ENCODE results near the gene NDUFS1.
"Not testable (repeated sequence)": the region's sequence is repeated elsewhere in the genome, so short reads cannot be mapped to it uniquely, and the experiment has no call there.

NDUFS1 gene

GRCh38 chr2:206105038-206105437 lies 54.2 kb downstream of the NDUFS1 start:
- DNase-seq = no peak

DNA sequence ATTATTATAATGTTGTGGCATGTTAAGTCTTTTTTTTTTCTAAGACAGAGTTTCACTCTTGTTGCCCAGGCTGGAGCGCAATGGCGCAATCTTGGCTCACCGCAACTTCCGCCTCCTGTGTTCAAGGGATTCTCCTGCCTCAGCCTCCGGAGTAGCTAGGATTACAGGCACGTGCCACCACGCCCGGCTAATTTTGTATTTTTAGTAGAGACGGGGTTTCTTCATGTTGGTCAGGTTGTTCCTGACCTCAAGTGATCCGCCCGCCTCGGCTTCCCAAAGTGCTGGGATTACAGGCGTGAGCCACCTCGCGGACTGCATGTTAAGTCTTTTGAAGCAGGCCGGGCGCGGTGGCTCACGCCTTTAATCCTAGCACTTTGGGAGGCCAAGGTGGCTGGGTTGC lies 60.4 kb downstream of the NDUFS1 start:
- not testable (repeated sequence) for DNase-seq

GRCh38 chr2:206098471-206098870 lies 60.8 kb downstream of the NDUFS1 start:
- no peak for DNase-seq

GRCh38 chr2:206096876-206097275 lies 62.4 kb downstream of the NDUFS1 start:
- DNase-seq = no peak

DNA sequence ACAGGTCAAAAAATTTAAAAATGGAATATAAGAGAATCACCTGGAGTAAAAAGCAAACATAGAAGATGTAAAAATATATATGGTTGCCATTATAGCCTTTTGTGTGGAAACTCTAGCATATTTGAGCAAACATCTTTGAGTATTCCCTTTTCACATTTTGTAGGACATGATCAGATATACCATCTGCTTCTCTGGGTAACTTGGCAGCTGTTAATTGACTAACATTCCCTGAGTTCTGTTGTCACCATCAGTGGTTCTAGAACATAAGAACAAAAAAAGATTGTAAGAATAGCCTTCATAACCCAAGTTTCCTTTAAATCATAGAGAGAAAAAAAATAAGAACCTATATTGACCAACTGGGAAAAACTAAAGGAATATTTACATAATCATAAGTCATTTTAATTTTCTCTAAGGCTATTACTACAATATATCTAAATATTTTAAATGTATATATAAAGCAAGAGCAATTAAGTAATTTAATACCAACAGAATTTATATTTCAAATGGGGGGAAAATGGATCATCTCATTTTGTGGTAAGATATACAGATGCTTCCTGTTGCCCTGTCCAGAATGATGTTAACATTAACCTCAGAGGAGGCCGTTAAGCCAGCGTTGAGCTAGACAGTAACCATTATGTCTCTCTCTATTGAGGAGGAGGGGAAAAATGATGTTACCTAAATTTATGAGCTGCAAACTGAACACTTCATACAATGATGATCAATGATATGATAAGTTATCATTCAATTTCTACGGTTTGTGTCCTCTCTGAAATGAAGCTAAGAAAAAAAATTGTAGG lies 63.5 kb downstream of the NDUFS1 start:
- DNase-seq = no peak

GRCh38 chr2:206092297-206092696 lies 66.9 kb downstream of the NDUFS1 start:
- no peak for DNase-seq

DNA sequence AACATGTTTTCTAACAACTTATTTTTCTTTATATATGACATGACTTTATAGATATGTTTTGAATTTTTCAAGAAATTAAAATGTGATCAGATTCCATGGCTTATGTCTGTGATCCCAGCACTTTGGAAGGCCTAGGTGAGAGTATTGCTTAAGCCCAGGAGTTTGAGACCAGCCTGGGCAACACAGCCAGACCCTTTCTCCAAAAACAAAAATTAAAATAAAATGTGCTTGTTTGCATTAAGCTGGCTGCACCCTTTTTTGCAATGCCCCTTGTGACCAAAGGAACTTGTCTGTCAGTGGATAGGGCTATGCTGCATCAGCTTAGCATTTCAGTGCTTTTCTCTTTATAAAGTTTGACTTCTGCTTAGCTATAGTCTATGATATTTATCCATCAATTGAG lies 71.0 kb downstream of the NDUFS1 start:
- no peak for DNase-seq

GRCh38 chr2:206086716-206087350 lies 72.4 kb downstream of the NDUFS1 start:
- peak in 1 of 51 donors; percentile 36 for DNase-seq

GRCh38 chr2:206085742-206086445 lies 73.3 kb downstream of the NDUFS1 start, which contains the start of gene INO80D:
INO80D (minus strand) TSS chr2:206086174; CDS start chr2:206063016, 23,158 bp downstream.
- peak in 50 of 51 donors; percentile 11 to 93 (median 62) for DNase-seq

- DNase-seq = peak in 37 of 51 donors; percentile 3 to 72 (median 51)
These were observed 74.1 kb downstream of the NDUFS1 start for GRCh38 chr2:206084870-206085741.

GRCh38 chr2:206084439-206084869 lies 74.8 kb downstream of the NDUFS1 start:
- peak in 48 of 51 donors; percentile 4 to 69 (median 33) for DNase-seq

- DNase-seq = peak in 5 of 51 donors; percentile 4 to 13 (median 7)
These were observed 75.4 kb downstream of the NDUFS1 start for GRCh38 chr2:206083602-206084438.

DNA sequence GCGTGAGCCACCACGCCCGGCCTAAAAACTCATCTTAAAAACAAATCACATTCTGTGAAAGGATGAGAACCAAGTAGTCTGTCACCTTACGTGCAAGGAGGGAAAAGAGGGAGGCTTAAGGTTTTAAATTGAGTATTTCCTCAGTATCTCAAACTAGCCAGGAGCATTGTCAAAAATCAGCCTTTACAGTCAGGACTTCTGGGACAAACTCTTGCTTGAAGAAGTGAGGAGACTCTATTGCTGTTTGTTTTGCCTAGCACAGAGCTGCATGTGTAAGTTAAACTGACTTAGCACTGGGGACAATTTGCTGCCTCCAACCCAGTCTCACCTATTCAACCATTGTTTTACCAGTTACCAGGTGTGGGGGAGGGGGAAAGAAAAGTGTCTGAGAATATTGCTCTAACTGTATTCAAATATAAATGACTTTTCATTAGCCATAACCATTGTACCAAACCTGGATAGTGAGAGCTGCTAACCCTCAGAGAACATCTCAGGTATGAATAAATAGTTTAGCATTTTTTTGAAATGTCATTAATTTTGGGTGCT lies 76.9 kb downstream of the NDUFS1 start:
- no peak for DNase-seq

DNA sequence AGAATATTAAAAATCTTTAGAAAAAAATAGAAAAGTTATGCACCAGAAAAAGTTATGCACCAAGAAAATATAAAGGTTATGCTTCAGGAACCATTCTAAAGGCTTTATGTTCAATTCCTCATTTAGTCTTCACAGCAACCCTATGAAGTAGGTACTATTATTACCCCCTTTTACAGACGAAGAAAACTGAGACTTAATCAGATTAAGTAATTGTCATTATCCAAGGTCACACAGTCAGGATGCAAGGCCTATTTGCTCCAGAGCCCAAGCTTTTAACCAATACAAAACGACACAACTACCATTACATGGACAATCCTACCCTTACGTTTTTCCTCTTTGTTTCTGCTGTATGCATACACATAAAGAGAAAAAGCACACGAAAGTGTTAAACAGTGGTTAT lies 78.3 kb downstream of the NDUFS1 start:
- no peak for DNase-seq

GRCh38 chr2:206079699-206080465 lies 79.4 kb downstream of the NDUFS1 start:
- no peak for DNase-seq

GRCh38 chr2:206077879-206078278 lies 81.4 kb downstream of the NDUFS1 start:
- DNase-seq = not testable (repeated sequence)

DNA sequence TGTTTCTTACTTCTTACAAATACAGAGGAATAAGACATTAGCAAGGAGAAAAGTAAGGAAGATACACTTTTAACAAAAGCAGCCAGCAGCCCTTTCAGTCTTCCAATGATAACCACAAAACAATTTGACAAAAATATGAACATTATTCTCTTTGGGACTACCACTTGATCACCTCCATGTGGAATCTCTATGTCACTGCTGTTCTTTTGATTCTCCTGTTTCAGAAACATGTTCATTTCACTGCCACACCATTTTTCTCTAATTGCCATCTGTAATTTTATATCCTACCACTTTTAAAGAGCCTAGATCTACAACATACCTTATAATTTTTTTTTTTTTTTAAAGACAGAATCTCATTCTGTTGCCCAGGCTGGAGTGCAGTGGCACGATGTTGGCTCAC lies 84.1 kb downstream of the NDUFS1 start:
- DNase-seq = no peak

DNA sequence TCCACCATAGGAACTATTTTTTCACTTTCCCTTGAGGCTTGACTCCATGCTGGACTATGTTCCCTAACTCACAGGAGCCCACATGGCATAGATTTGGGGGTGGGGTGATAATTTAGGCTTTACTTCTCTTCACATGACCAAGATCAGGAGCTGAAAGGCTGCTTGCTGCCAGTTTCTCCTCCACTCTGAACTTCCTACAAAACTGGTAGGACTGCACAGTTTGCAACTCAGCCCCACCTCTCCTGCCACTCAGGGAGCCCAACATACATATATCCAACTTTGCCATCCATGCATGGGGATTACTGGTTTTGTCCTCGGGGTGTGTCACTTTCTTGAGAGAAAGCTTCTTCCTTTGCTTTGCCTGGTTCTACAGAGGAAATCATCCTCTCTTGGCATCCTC lies 87.4 kb downstream of the NDUFS1 start:
- no peak for DNase-seq

DNA sequence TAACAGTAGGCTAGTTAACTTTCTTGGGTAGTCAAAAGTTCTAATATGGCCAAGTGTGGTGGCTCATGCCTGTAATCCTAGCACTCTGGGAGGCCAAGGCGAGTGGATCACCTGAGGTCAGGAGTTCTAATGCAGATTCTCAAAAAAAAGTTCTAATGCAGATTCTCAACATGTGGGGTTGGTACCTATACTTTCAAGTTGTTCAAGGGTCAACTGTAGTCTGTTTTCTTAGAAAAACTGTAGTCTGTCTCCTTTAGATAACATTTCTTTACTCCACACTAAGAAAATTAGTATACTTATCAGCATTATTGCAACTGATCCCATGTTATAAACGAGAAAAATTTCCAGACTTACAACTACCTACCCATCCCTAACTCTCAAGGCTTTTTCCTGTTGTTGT lies 89.8 kb downstream of the NDUFS1 start:
- DNase-seq = no peak

All from hypothalamus (tissue), 51 donors.